22Rv1 (cell line): ENCODE measurements around the gene CLIC3.

Experiments used
- H3K27ac ChIP-seq: fragments of 450-650 bp; 2 replicates; pipeline ENCODE4 v1.5.1; 2017
- ZFX ChIP-seq: fragments of 450-650 bp; IDR thresholded peaks from 2 replicates; pipeline ENCODE4 v1.6.1; 2017; ENCODE audit warnings: antibody characterized with exemption, borderline replicate concordance
- TF ChIP-seq, protein P1 (sequence below): fragments of 450-650 bp; IDR thresholded peaks from 2 replicates; pipeline ENCODE4 v1.5.1; 2017; ENCODE audit warnings: mild to moderate bottlenecking

Gene CLIC3

DNA sequence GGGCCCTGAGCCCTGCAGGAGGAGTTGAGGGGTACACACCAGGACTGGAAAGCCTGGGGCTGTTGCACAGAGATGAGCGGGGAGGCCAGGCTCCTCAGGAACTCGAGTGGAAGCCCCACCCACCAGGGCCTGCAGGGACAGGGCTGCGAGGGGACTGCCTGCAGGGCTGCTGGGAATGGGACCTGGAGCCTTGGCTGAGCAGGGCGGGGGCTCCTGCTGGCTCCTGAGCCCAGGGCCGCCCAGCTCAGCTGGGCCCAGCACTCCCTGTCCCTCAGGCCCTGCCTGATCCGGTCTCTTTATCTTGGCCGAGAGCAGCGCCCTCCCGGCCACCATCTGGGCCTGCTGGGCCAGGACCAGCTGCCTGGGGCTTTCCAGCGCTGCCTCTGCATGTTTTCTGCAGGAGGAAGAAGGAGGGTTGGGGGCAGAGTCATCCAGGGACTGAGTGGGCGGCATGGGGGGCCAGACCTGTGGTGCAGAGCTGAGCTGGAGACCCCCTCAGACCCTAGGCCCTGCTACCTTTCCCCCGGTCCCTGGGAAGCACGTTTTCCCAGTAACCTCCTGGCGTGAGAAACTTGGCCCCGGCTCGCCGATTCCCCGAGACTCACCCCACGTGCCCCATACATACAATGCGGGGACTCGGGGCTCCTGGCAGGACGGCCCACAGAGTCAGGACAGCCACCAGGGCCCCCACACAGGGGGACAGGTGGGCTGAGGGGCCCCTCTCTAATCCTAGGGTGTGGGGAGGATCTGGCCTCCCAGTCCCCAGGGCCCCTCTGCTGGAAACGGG is 34.9 kb downstream of the CLIC3 start:
- TF ChIP-seq ZFX = no peak
- TF ChIP-seq, protein P1, sequence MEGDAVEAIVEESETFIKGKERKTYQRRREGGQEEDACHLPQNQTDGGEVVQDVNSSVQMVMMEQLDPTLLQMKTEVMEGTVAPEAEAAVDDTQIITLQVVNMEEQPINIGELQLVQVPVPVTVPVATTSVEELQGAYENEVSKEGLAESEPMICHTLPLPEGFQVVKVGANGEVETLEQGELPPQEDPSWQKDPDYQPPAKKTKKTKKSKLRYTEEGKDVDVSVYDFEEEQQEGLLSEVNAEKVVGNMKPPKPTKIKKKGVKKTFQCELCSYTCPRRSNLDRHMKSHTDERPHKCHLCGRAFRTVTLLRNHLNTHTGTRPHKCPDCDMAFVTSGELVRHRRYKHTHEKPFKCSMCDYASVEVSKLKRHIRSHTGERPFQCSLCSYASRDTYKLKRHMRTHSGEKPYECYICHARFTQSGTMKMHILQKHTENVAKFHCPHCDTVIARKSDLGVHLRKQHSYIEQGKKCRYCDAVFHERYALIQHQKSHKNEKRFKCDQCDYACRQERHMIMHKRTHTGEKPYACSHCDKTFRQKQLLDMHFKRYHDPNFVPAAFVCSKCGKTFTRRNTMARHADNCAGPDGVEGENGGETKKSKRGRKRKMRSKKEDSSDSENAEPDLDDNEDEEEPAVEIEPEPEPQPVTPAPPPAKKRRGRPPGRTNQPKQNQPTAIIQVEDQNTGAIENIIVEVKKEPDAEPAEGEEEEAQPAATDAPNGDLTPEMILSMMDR = no peak
- H3K27ac ChIP-seq = no peak overlapping the region

DNA sequence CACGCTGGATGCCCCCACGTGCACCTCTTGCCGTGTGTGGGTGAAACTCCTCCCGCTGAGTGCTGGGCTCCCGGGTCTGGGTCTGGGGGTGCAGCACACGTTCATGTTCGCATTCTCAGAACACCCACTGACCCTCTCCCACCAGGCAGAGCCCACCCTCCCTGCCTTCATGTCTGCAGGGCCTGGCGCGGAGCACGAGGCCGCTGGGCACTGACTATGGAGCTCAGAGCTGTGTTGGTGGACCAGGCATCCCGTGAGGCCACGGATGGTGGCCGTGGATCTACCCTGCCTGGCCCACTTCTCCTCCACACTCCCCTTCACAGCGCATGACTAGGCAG is 35.5 kb downstream of the CLIC3 start:
- TF ChIP-seq ZFX = no peak
- TF ChIP-seq, protein P1 = no peak
- no peak overlapping the region for H3K27ac ChIP-seq

DNA sequence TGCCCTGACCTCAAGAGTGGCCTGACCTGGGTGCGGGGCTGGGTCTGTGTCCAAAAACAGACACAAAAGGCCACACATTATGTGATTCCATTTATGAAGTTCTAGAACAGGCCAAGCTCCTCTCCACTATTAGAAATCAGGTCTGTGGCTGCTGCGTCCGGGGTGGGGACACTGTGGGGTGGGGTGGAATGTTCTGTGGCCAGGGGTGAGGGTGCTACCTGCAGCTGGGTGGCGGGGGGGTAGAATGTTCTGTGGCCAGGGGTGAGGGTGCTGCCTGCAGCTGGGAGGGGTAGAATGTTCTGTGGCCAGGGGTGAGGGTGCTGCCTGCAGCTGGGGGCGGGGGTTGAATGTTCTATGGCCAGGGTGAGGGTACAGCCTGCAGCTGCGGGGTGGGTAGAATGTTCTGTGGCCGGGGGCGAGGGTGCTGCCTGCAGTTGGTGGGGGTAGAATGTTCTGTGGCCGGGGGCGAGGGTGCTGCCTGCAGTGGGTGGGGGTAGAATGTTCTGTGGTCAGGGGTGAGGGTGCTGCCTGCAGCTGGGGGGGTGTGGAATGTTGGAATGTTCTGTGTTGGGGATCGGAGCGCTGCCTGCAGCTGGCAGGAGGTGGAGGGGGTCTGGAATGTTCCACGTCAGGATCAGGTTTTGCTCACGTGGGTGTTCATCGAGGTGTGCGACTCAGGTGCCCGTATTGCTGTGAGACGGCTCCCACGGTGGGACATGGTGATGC is 36.0 kb downstream of the CLIC3 start:
- no peak for TF ChIP-seq ZFX
- TF ChIP-seq, protein P1 = no peak

DNA sequence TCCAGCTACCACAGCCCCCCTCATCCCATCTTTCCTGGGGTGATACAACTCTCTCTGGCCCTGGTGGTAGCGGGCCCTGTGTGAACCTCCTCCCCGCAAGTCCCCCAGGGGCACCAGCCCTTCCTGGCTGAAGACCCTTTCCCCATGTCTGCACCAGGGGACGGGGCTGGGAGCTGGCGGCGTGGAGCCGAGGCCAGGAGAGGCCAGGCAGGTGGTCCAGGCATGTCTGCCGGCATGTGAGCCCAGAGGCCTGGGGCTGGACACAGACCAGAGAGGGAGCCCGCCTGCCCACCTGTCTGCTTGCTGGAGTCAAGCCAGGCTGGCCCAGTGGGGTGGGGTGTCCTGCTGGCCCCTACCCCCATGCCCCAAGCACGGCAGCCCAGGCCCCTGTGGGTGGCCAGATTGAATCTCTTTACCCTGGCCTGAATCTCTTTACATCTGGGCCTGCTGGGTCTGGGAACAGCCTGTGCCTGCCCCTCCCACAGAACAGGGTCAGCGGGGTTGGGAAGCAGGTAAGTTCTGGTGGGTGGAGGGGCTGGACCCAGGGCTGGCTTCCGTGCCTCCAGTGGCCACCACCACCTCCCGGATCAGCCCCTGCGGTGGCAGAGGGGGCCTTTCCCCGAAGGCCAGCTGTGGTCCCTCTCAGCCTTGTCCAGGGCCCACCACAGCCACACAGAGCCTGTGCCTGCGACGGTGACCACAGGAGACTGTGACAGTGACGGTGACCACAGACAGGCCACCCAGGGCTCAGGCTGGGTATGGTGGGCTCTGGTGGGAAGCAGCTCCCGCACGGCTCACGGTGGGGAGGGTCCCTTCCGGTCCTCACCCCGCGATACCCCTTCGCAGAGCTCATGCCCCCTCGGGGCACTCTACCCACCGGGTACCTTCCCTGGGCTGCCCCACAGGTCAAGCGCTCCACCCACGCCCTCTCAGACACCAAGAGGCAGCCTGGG is 37.2 kb downstream of the CLIC3 start:
- TF ChIP-seq, protein P1 = no peak
- TF ChIP-seq ZFX = no peak
- no peak overlapping the region for H3K27ac ChIP-seq

More for the DNA sequence above, 36.0 kb downstream of the CLIC3 start:
- H3K27ac ChIP-seq = no peak overlapping the region

DNA sequence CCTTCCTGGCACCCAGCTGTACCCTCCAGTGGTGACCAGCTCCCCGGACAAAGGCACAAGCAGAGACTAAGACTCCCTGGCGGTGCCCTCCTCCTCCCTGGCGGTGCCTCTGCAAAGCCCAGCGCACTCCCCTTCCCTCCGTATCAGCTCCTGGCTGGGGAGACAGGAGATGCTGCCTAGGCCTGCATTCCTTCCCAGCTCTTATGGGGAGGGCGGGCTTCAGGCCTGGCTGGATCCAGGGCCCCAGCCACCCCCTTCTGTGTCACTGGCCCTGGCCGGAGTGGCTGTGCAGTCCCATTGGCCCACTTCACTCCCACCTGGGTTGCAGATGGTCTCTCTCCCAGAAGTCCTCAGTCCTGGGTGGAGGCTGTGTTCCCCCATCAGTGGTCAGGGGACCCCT is 37.9 kb downstream of the CLIC3 start:
- TF ChIP-seq, protein P1 = no peak
- TF ChIP-seq ZFX = no peak
- H3K27ac ChIP-seq = no peak overlapping the region

DNA sequence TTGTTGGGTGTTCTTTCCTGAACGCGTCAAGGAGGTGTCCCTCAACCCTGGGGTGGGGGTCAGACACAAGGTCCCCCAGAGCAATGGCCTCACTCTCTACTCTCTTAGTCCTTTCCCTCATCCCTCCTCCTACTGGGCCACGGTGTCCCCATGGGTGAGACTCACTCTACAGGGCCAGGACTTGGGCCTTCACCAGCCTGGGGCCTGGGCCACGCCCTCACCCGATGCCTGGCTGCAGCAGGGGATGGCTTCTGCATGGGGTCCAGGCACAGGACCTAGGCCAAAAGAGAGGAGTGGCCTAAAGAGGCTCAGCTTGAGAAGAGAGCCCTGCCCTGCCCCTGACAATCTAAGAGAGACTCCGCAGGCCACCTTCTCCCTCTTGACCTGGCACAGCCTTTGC is 38.5 kb downstream of the CLIC3 start:
- H3K27ac ChIP-seq = no peak overlapping the region
- TF ChIP-seq, protein P1 = no peak
- no peak for TF ChIP-seq ZFX
